Kidney (tissue), 14 donors: ENCODE data around the gene ASGR2. TPM values are rescaled to one million over a fixed set of nuclear protein-coding genes. Genes with fewer than 3 reads are reported as not detected.

Experiments
- DNase-seq, 5 donors: peaks; one replicate each; pipeline ENCODE4 v3.0.0-alpha.2; 2013 to 2020
- FAIRE-seq: peaks from 2 replicates; lab custom pipeline; 2012; peaks lifted over from hg19 to GRCh38; lab: Jason Lieb, UNC
- H3K27ac ChIP-seq, 2 donors: one replicate each; pipeline ENCODE4 v1.7.0; 2013; ENCODE audit warnings: low read depth in 2 of 2, low read length in 2 of 2, inconsistent platforms in 1 of 2
- H3K27me3 ChIP-seq: one replicate; pipeline ENCODE4 v1.7.1; 2013; ENCODE audit warnings: low read length, inconsistent platforms; ENCODE audit not compliant: control insufficient read depth, insufficient read depth
- H3K36me3 ChIP-seq, 3 donors: one replicate each; pipeline versions ENCODE4 v1.7.0 to v1.7.1; 2013; ENCODE audit warnings: low read length in 3 of 3, control low read depth in 1 of 3, inconsistent platforms in 1 of 3; ENCODE audit not compliant: insufficient read depth in 3 of 3, control insufficient read depth in 2 of 3
- H3K4me1 ChIP-seq, 3 donors: one replicate each; pipeline versions ENCODE4 v1.7.0 to v1.7.1; 2013; ENCODE audit warnings: low read length in 3 of 3, inconsistent platforms in 1 of 3, low read depth in 1 of 3; ENCODE audit not compliant: control insufficient read depth in 2 of 3, insufficient read depth in 2 of 3
- H3K4me3 ChIP-seq, 3 donors: one replicate each; pipeline versions ENCODE4 v1.7.0 to v1.8.1; 2013; ENCODE audit warnings: low read length in 3 of 3, control low read depth in 1 of 3, inconsistent platforms in 1 of 3
- H3K9ac ChIP-seq, 3 donors: one replicate each; pipeline versions ENCODE4 v1.7.0 to v1.7.1; 2013; ENCODE audit warnings: low read length in 3 of 3, control low read depth in 1 of 3, inconsistent platforms in 1 of 3
- H3K9me3 ChIP-seq, 3 donors: one replicate each; pipeline versions ENCODE4 v1.7.0 to v1.7.1; 2013; ENCODE audit warnings: low read length in 3 of 3, control low read depth in 1 of 3, inconsistent platforms in 1 of 3; ENCODE audit not compliant: control insufficient read depth in 2 of 3, insufficient read depth in 1 of 3
- CTCF ChIP-seq: IDR thresholded peaks from 3 replicates; pipeline ENCODE4 v1.5.1; 2012; ENCODE audit warnings: mild to moderate bottlenecking, moderate library complexity, borderline replicate concordance; ENCODE audit not compliant: insufficient read depth; ENCODE audit errors: extremely low read depth
- intact Hi-C: fragments of 100-400 bp; cut with DNase I; formaldehyde crosslinking; loops from one replicate; pipeline ENCODE4 v1.11.1; 2022
- polyA plus RNA-seq: library from polyadenylated mRNA; stranded (reverse); fragments of 350-450 nt; fragmentation: Illumina TruSeq; extraction: RNeasy Lipid Tissue Mini Kit (QIAGEN cat#74804); gene quantifications from one replicate; pipeline ENCODE4 v1.2.3, GENCODE V29; 2014; ENCODE audit warnings: low read depth, low replicate concordance; ENCODE audit not compliant: insufficient read depth
- total RNA-seq: library from RNA; stranded (reverse); fragmentation: NEBNext Ultra II Directional; extraction: Animal tissue kit (Norgen Biotek cat#: 25700); gene quantifications from one replicate; pipeline ENCODE4 v1.2.1, GENCODE V29; 2021
- donor health status: control.
- donor health status: control.
- donor health status: control.
- donor health status: control.
- donor health status: control.
- donor health status: DM: yes; HTN: yes; CAD: no.
- donor health status: Normal renal cell carcinoma (clear cell type).

Gene ASGR2
- total and polyA plus RNA-seq, 2 donors from 2014 or later = 1.2 to 1.4 TPM

- H3K36me3 ChIP-seq = no peaks in the 10 kb centered on the region
- H3K4me1 ChIP-seq = no peaks in the 10 kb centered on the region
- no peaks in the 10 kb centered on the region for H3K9me3 ChIP-seq
- FAIRE-seq (no peak), DNase-seq (no peak)
- no peaks in the 10 kb centered on the region for H3K27me3 ChIP-seq
- H3K4me3 ChIP-seq = no peak overlapping the region
- no peak for TF ChIP-seq CTCF
- intact Hi-C loops = no loop called here
- no peak overlapping the region for H3K27ac ChIP-seq
- H3K9ac ChIP-seq = no peak overlapping the region
Observed at GRCh38 chr17:7077911-7078546, 36.6 kb downstream of the ASGR2 start.

GRCh38 chr17:7074931-7075330, 39.7 kb downstream of the ASGR2 start:
- H3K9ac ChIP-seq = no peak overlapping the region
- H3K27me3 ChIP-seq = no peaks in the 10 kb centered on the region
- no peak for FAIRE-seq
- intact Hi-C loops = no loop called here
- no peaks in the 10 kb centered on the region for H3K9me3 ChIP-seq
- DNase-seq = no peak
- no peaks in the 10 kb centered on the region for H3K4me1 ChIP-seq
- H3K27ac ChIP-seq = no peak overlapping the region
- TF ChIP-seq CTCF = no peak
- H3K36me3 ChIP-seq = no peaks in the 10 kb centered on the region
- H3K4me3 ChIP-seq = no peak overlapping the region

- TF ChIP-seq CTCF = no peak
- intact Hi-C loops = no loop called here
- Histone ChIP-seq H3K4me3 (no peak overlapping the region), H3K27ac (no peak overlapping the region), H3K4me1 (no peaks in the 10 kb centered on the region), H3K9me3 (peaks cover 0 to 2% (median 0%) of the 10 kb centered on the region in 3 donors), H3K27me3 (no peaks in the 10 kb centered on the region), H3K9ac (no peak overlapping the region), H3K36me3 (no peaks in the 10 kb centered on the region)
- FAIRE-seq (no peak), DNase-seq (no peak)
Observed at GRCh38 chr17:7072406-7072805, 42.2 kb downstream of the ASGR2 start.

GRCh38 chr17:7070712-7071111, 43.9 kb downstream of the ASGR2 start:
- DNase-seq (no peak), FAIRE-seq (no peak)
- Histone ChIP-seq H3K4me1 (no peaks in the 10 kb centered on the region), H3K27me3 (no peaks in the 10 kb centered on the region), H3K4me3 (no peak overlapping the region), H3K9me3 (peaks cover 0 to 2% (median 0%) of the 10 kb centered on the region in 3 donors), H3K36me3 (no peaks in the 10 kb centered on the region), H3K27ac (no peak overlapping the region), H3K9ac (no peak overlapping the region)
- intact Hi-C loops = no loop called here
- no peak for TF ChIP-seq CTCF
